ENCODE results near the gene FNBP1L.

Gene FNBP1L

DNA sequence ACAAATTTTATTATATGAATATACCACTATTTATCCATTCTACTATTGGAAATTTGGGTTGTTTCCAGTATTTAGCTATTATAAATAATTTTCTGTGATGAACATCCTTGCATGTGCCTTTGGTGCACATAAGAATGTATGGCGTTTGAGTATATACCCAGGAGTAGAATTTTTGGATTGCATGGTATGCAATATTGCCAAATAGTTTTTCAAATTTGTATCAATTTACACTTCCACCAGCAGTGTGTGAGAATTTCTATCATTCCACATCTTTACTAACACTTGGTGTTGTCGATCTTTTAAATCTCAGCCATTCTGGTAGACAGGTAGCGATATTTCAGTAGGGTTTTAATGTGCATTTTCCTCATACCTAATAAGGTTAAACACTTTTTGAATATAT, 9.2 kb upstream of the FNBP1L start:
- Histone ChIP-seq H3K27ac (ENCODE audit: low read depth, low read length) (no peak overlapping the region), H2BK5ac (ENCODE audit: low read length) (no peak overlapping the region), H3K79me1 (ENCODE audit: low read length) (no peaks in the 10 kb centered on the region), H3K4me2 (ENCODE audit: low read length) (no peak overlapping the region), H4K5ac (ENCODE audit: low read length) (no peak overlapping the region), H4K8ac (ENCODE audit: low read depth, low read length) (no peak overlapping the region), H3K4me1 (ENCODE audit: control insufficient read depth, low read depth, low read length) (no peaks in the 10 kb centered on the region), H3K36me3 (ENCODE audit: control insufficient read depth, insufficient read depth, low read length) (no peaks in the 10 kb centered on the region), H2BK120ac (ENCODE audit: low read depth, low read length) (no peak overlapping the region), H3K9ac (ENCODE audit: low read length) (no peak overlapping the region), H3K27me3 (ENCODE audit: insufficient read depth, low read length, poor library complexity) (no peaks in the 10 kb centered on the region), H3K4me3 (ENCODE audit: low read length) (no peak overlapping the region), H3K18ac (ENCODE audit: low read length) (no peak overlapping the region), H3K23ac (ENCODE audit: low read length) (no peak overlapping the region), H3K56ac (ENCODE audit: low read length) (no peak overlapping the region), H2AK5ac (ENCODE audit: low read length) (no peak overlapping the region), H2BK15ac (replicated peaks; ENCODE audit: low read depth) (no peak overlapping the region), H3K4ac (ENCODE audit: low read depth, low read length) (no peak overlapping the region), H3K79me2 (ENCODE audit: control insufficient read depth, insufficient read depth, low read length) (no peaks in the 10 kb centered on the region)
- WGBS (ENCODE audit: extremely low coverage, insufficient coverage, low lambda C conversion rate) = no CpG with 5 or more reads among the region's 3 CpGs
- no peak for DNase-seq

GRCh38 chr1:93440272-93440671, 7.6 kb upstream of the FNBP1L start:
- H3K27me3 ChIP-seq (ENCODE audit: insufficient read depth, low read length, poor library complexity) = no peaks in the 10 kb centered on the region
- no peaks in the 10 kb centered on the region for H3K79me1 ChIP-seq (ENCODE audit: low read length)
- no peak overlapping the region for H2BK120ac ChIP-seq (ENCODE audit: low read depth, low read length)
- H3K4me1 ChIP-seq (ENCODE audit: control insufficient read depth, low read depth, low read length) = no peaks in the 10 kb centered on the region
- no peak overlapping the region for H3K4me2 ChIP-seq (ENCODE audit: low read length)
- H3K27ac ChIP-seq (ENCODE audit: low read depth, low read length) = no peak overlapping the region
- H4K8ac ChIP-seq (ENCODE audit: low read depth, low read length) = no peak overlapping the region
- no peak overlapping the region for H2BK5ac ChIP-seq (ENCODE audit: low read length)
- no peak for DNase-seq
- H3K56ac ChIP-seq (ENCODE audit: low read length) = peak overlapping the region; percentile 17
- H3K23ac ChIP-seq (ENCODE audit: low read length) = no peak overlapping the region
- H3K79me2 ChIP-seq (ENCODE audit: control insufficient read depth, insufficient read depth, low read length) = no peaks in the 10 kb centered on the region
- no peak overlapping the region for H4K5ac ChIP-seq (ENCODE audit: low read length)
- no peak overlapping the region for H3K4me3 ChIP-seq (ENCODE audit: low read length)
- no peak overlapping the region for H3K4ac ChIP-seq (ENCODE audit: low read depth, low read length)
- H3K36me3 ChIP-seq (ENCODE audit: control insufficient read depth, insufficient read depth, low read length) = no peaks in the 10 kb centered on the region
- H3K9ac ChIP-seq (ENCODE audit: low read length) = no peak overlapping the region
- H2BK15ac ChIP-seq (replicated peaks; ENCODE audit: low read depth) = no peak overlapping the region
- H2AK5ac ChIP-seq (ENCODE audit: low read length) = no peak overlapping the region
- no peak overlapping the region for H3K18ac ChIP-seq (ENCODE audit: low read length)
- WGBS (ENCODE audit: extremely low coverage, insufficient coverage, low lambda C conversion rate) = no CpG with 5 or more reads among the region's 4 CpGs

DNA sequence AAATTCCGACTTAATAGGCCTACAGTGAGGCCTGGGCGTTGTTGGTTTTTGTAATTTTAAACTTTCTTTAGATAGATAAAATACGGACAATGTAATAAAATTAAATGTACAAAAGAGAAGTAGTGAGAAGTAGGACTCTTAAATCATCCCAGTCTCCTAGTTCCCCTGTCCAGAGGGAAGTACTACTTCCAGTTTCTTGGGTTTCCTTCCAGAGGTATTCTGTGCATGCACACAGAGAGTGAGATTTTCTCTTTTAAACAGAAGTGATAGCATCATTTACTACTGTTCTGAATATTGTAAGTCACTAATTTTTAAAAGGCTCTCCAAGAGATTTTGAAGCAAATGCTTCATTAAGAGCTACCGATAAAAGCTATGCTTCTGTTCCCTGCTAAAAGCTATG, 7.2 kb upstream of the FNBP1L start:
- no CpG with 5 or more reads among the region's 4 CpGs for WGBS (ENCODE audit: extremely low coverage, insufficient coverage, low lambda C conversion rate)
- DNase-seq = no peak
- Histone ChIP-seq H3K4me3 (ENCODE audit: low read length) (no peak overlapping the region), H3K79me2 (ENCODE audit: control insufficient read depth, insufficient read depth, low read length) (no peaks in the 10 kb centered on the region), H3K36me3 (ENCODE audit: control insufficient read depth, insufficient read depth, low read length) (no peaks in the 10 kb centered on the region), H3K27ac (ENCODE audit: low read depth, low read length) (no peak overlapping the region), H3K18ac (ENCODE audit: low read length) (no peak overlapping the region), H3K4me1 (ENCODE audit: control insufficient read depth, low read depth, low read length) (no peaks in the 10 kb centered on the region), H2BK15ac (replicated peaks; ENCODE audit: low read depth) (no peak overlapping the region), H2AK5ac (ENCODE audit: low read length) (no peak overlapping the region), H3K4ac (ENCODE audit: low read depth, low read length) (no peak overlapping the region), H4K5ac (ENCODE audit: low read length) (no peak overlapping the region), H2BK120ac (ENCODE audit: low read depth, low read length) (no peak overlapping the region), H3K79me1 (ENCODE audit: low read length) (no peaks in the 10 kb centered on the region), H3K27me3 (ENCODE audit: insufficient read depth, low read length, poor library complexity) (no peaks in the 10 kb centered on the region), H3K9ac (ENCODE audit: low read length) (no peak overlapping the region), H4K8ac (ENCODE audit: low read depth, low read length) (no peak overlapping the region), H3K23ac (ENCODE audit: low read length) (no peak overlapping the region), H3K4me2 (ENCODE audit: low read length) (no peak overlapping the region), H2BK5ac (ENCODE audit: low read length) (no peak overlapping the region), H3K56ac (ENCODE audit: low read length) (no peak overlapping the region)

DNA sequence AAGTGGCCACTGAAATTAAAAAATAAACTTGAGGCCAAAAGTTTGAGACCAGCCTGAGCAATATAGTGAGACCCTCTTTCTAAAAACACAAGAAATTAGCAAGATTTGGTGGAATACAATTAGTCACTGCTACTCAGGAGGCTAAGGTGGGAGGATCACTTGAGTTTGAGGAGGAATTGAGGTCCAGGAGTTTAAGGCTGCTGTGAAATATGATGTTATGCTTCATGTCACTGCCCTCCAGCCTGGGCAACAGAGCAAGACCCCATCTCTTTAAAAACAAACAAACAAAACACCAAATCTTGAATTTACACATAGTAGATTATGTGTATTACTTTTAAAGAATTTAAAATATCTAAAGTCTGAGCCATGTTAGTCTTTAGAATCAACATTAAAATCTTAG, 6.3 kb upstream of the FNBP1L start:
- Histone ChIP-seq H3K4me3 (ENCODE audit: low read length) (no peak overlapping the region), H3K36me3 (ENCODE audit: control insufficient read depth, insufficient read depth, low read length) (no peaks in the 10 kb centered on the region), H2AK5ac (ENCODE audit: low read length) (no peak overlapping the region), H3K56ac (ENCODE audit: low read length) (no peak overlapping the region), H2BK120ac (ENCODE audit: low read depth, low read length) (no peak overlapping the region), H3K4me2 (ENCODE audit: low read length) (no peak overlapping the region), H3K4me1 (ENCODE audit: control insufficient read depth, low read depth, low read length) (no peaks in the 10 kb centered on the region), H4K8ac (ENCODE audit: low read depth, low read length) (no peak overlapping the region), H3K18ac (ENCODE audit: low read length) (no peak overlapping the region), H3K79me2 (ENCODE audit: control insufficient read depth, insufficient read depth, low read length) (no peaks in the 10 kb centered on the region), H3K27me3 (ENCODE audit: insufficient read depth, low read length, poor library complexity) (no peaks in the 10 kb centered on the region), H3K9ac (ENCODE audit: low read length) (no peak overlapping the region), H4K5ac (ENCODE audit: low read length) (no peak overlapping the region), H3K23ac (ENCODE audit: low read length) (no peak overlapping the region), H3K4ac (ENCODE audit: low read depth, low read length) (no peak overlapping the region), H2BK15ac (replicated peaks; ENCODE audit: low read depth) (no peak overlapping the region), H3K79me1 (ENCODE audit: low read length) (no peaks in the 10 kb centered on the region), H3K27ac (ENCODE audit: low read depth, low read length) (no peak overlapping the region), H2BK5ac (ENCODE audit: low read length) (no peak overlapping the region)
- no peak for DNase-seq

- Histone ChIP-seq H3K4me3 (ENCODE audit: low read length) (no peak overlapping the region), H2BK15ac (replicated peaks; ENCODE audit: low read depth) (no peak overlapping the region), H3K79me1 (ENCODE audit: low read length) (no peaks in the 10 kb centered on the region), H3K18ac (ENCODE audit: low read length) (no peak overlapping the region), H3K4me2 (ENCODE audit: low read length) (no peak overlapping the region), H3K9ac (ENCODE audit: low read length) (no peak overlapping the region), H3K27ac (ENCODE audit: low read depth, low read length) (no peak overlapping the region), H3K56ac (ENCODE audit: low read length) (no peak overlapping the region), H3K23ac (ENCODE audit: low read length) (no peak overlapping the region), H3K4me1 (ENCODE audit: control insufficient read depth, low read depth, low read length) (no peaks in the 10 kb centered on the region), H4K5ac (ENCODE audit: low read length) (no peak overlapping the region), H2BK5ac (ENCODE audit: low read length) (no peak overlapping the region), H3K4ac (ENCODE audit: low read depth, low read length) (peak overlapping the region; percentile 36), H2AK5ac (ENCODE audit: low read length) (no peak overlapping the region), H3K36me3 (ENCODE audit: control insufficient read depth, insufficient read depth, low read length) (no peaks in the 10 kb centered on the region), H3K27me3 (ENCODE audit: insufficient read depth, low read length, poor library complexity) (no peaks in the 10 kb centered on the region), H3K79me2 (ENCODE audit: control insufficient read depth, insufficient read depth, low read length) (no peaks in the 10 kb centered on the region), H2BK120ac (ENCODE audit: low read depth, low read length) (no peak overlapping the region), H4K8ac (ENCODE audit: low read depth, low read length) (no peak overlapping the region)
- DNase-seq = peak; percentile 83
- no CpG with 5 or more reads among the region's 11 CpGs for WGBS (ENCODE audit: extremely low coverage, insufficient coverage, low lambda C conversion rate)
These were observed 5.8 kb upstream of the FNBP1L start for GRCh38 chr1:93442008-93442666.

DNA sequence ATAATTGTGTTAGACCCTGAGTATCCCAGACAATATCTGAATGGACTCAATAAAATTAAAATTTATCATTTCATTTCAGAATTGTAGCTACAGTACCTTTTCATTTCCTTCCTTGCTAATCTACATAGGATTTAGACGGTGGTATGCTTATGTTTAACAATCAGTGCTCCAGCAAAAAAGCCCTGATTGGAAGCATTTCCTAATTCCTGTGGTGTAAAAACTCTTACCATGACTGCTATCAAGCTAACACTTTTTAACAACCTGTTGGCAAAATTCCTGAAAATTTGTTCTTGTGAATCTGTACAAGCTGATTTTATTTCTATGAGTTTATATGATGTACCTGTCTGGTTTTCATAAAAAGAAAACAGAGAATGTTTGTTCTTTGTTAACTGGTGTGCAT, 5.2 kb upstream of the FNBP1L start:
- H3K4me3 ChIP-seq (ENCODE audit: low read length) = no peak overlapping the region
- H3K9ac ChIP-seq (ENCODE audit: low read length) = no peak overlapping the region
- H4K8ac ChIP-seq (ENCODE audit: low read depth, low read length) = no peak overlapping the region
- no peak overlapping the region for H2BK5ac ChIP-seq (ENCODE audit: low read length)
- no peaks in the 10 kb centered on the region for H3K4me1 ChIP-seq (ENCODE audit: control insufficient read depth, low read depth, low read length)
- H2AK5ac ChIP-seq (ENCODE audit: low read length) = no peak overlapping the region
- no peaks in the 10 kb centered on the region for H3K79me1 ChIP-seq (ENCODE audit: low read length)
- H2BK120ac ChIP-seq (ENCODE audit: low read depth, low read length) = no peak overlapping the region
- H3K4ac ChIP-seq (ENCODE audit: low read depth, low read length) = no peak overlapping the region
- no peak for DNase-seq
- no peak overlapping the region for H4K5ac ChIP-seq (ENCODE audit: low read length)
- H2BK15ac ChIP-seq (replicated peaks; ENCODE audit: low read depth) = no peak overlapping the region
- H3K56ac ChIP-seq (ENCODE audit: low read length) = no peak overlapping the region
- no peak overlapping the region for H3K27ac ChIP-seq (ENCODE audit: low read depth, low read length)
- H3K79me2 ChIP-seq (ENCODE audit: control insufficient read depth, insufficient read depth, low read length) = no peaks in the 10 kb centered on the region
- no peak overlapping the region for H3K4me2 ChIP-seq (ENCODE audit: low read length)
- WGBS (ENCODE audit: extremely low coverage, insufficient coverage, low lambda C conversion rate) = no CpG with 5 or more reads among the region's 1 CpG
- H3K27me3 ChIP-seq (ENCODE audit: insufficient read depth, low read length, poor library complexity) = no peaks in the 10 kb centered on the region
- H3K36me3 ChIP-seq (ENCODE audit: control insufficient read depth, insufficient read depth, low read length) = no peaks in the 10 kb centered on the region
- no peak overlapping the region for H3K18ac ChIP-seq (ENCODE audit: low read length)
- no peak overlapping the region for H3K23ac ChIP-seq (ENCODE audit: low read length)
